ENCODE measurements around the gene COMMD10. TPM values are rescaled to one million over a fixed set of nuclear protein-coding genes. Genes with fewer than 3 reads are reported as not detected.

The COMMD10 gene
- total RNA-seq, 1 donor from 2014 or later, result 31.5 TPM

GRCh38 chr5:116157902-116158301, 73.1 kb downstream of the COMMD10 start:
- intact Hi-C loops (cut with DNase I), result no loop called here
- ATAC-seq (ENCODE audit: poor library complexity), result no peak

DNA sequence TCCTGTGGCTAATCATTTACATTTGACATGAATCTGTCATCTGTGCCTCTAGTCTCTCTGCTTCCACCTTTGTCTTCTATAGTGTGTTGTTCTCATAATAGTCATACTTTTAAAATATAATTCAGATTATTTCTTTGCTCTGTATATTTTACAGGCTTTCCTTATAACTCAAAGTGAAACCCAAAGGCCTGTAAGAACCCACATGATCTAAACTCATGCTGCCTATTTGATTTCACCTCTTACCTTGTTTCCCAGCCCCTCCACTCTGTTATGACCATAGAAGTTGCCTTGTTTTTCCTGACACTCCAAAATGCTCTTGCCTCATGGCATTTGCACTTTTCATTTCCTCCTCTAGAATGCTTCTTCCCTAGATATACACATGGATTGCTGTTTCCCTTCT, 74.2 kb downstream of the COMMD10 start:
- intact Hi-C loops (cut with DNase I), result no loop called here
- DNase-seq, result no peak
- no peak for ATAC-seq (ENCODE audit: poor library complexity)

More at GRCh38 chr5:116157902-116158301, 73.1 kb downstream of the COMMD10 start:
- DNase-seq, result no peak

GRCh38 chr5:116174111-116174510, 89.3 kb downstream of the COMMD10 start:
- ATAC-seq (ENCODE audit: poor library complexity), result no peak
- intact Hi-C loops (cut with DNase I), result no loop called here
- DNase-seq, result no peak

DNA sequence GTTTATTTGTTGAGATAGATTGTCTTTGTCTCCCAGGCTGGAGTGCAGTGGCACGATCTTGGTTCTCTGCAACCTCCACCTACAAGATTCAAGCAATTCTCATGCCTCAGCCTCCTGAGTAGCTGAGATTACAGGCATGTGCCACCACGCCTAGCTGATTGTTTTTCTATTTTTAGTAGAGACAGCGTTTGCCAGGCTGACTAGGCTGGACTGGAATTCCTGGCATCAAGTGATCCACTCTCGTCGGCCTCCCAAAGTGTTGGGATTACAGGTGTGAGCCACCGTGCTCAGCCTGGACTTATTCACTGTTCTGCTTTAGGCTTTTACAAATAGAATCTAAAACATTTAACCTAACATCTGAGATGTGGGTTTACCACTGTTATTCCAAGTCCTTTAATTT, 91.3 kb downstream of the COMMD10 start:
- no peak for DNase-seq
- intact Hi-C loops (cut with DNase I), result no loop called here
- ATAC-seq (ENCODE audit: poor library complexity), result peak; percentile 34

- DNase-seq (no peak), ATAC-seq (ENCODE audit: poor library complexity) (no peak)
- intact Hi-C loops (cut with DNase I), result no loop called here
Observed at GRCh38 chr5:116178925-116179324, 94.1 kb downstream of the COMMD10 start.

DNA sequence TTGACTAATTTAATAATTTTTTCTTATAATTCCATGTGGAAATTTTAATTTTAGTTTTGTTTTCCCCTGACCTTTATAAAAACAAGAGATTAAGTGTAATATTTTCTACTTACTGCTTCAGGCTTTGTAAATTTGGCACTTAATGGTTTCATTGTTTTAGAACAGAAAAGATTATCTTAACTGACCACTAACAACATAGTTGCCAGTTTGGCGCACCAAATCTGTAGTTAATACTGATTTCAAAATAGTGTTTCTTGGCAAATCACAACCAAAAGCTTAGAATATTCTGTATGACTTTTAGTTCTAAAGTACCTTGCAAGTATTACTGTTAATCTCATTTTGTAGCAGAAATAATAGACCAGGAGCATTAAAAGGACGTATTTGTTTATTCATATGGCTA, 124.3 kb downstream of the COMMD10 start:
- intact Hi-C loops (cut with DNase I), result no loop called here
- no peak for DNase-seq
- no peak for ATAC-seq (ENCODE audit: poor library complexity)

GRCh38 chr5:116212225-116212624, 127.4 kb downstream of the COMMD10 start:
- intact Hi-C loops (cut with DNase I), result no loop called here
- no peak for DNase-seq
- no peak for ATAC-seq (ENCODE audit: poor library complexity)

DNA sequence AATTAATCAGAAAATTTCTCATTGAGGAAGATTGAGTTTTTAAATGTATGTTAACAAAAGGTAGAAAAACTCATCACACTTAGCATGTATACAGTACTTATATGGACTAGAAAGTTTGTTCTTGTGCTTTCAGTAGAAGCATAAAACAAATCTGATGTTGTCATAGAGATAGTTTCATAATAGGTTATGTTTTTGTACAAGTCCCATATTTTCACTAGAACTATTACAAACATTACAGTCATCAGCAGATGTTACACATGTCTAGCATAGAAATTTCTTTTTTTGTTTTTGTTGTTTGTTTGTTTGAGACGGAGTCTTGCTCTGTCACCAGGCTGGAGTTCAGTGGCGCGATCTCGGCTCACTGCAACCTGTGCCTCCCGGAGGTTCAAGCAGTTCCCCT, 131.4 kb downstream of the COMMD10 start:
- intact Hi-C loops (cut with DNase I), result no loop called here
- DNase-seq (no peak), ATAC-seq (ENCODE audit: poor library complexity) (no peak)

GRCh38 chr5:116225281-116225922, 140.6 kb downstream of the COMMD10 start:
- intact Hi-C loops (cut with DNase I), result no loop called here
- no peak for DNase-seq
- no peak for ATAC-seq (ENCODE audit: poor library complexity)

DNA sequence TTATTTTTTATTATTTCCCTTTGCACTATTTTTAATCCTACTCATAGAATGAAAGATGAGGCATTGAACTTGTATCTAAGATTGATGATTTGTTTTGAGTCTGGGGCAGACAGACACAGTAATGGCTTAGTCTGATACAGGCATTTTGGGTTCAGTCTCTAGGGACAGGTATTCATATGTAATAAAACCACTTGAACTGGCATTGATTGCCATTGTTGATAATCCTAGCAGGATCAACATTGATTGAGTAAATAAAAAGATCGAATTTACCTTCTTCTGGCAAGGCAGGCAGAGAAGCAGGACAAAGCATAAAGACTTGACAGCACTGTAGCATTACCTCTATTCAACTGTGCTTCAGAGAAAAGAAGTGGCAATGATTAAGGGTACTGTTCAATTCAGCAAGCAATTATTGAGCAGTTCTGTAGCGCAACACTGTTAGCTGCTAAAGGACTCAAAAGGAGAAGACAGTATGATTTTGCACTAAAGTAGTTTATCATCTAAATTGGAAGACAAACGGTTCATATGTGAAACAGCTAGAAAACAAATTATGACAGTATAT, 144.4 kb downstream of the COMMD10 start:
- no peak for ATAC-seq (ENCODE audit: poor library complexity)
- intact Hi-C loops (cut with DNase I), result no loop called here

DNA sequence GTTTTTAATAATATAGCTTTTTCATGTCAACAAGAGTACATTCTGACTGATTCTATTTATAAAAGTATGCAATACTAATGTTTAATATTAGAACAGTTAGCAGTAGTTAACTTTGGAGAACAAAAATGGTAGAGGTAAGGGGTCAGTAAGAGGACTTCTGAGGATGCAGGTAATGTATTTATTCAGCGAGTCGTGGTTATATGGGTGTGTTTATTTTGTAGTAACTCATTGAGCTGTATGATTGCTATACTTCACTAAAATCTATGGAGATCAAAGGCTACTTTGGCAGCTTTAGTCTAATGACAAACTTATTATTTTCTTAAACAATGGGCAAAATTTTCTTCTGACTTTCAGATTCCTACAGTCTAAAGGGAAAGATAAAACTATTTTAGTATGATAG, 146.5 kb downstream of the COMMD10 start:
- ATAC-seq (ENCODE audit: poor library complexity) (no peak), DNase-seq (no peak)
- intact Hi-C loops (cut with DNase I), result no loop called here

More for the DNA sequence above, 144.4 kb downstream of the COMMD10 start:
- DNase-seq, result no peak

DNA sequence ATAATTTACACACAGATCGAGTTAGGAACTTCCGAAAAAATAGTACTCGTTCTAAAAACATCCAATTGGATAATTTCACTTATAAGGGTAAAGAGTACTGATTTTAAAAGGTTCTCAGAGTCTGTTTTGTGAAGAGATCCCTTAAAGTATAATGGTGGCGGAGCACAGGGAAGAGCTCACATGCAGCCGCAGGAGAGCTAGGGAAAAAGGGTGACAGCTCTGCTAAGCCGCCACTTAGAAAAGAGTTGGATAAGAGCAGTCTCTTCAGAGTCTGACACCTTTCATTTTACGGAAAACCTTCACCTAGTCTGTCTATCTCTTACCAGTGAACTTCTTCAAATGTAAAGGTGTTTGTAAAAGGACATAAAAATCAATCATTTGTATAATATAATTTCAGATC, 149.9 kb downstream of the COMMD10 start:
- no peak for ATAC-seq (ENCODE audit: poor library complexity)
- DNase-seq, result no peak
- intact Hi-C loops (cut with DNase I), result no loop called here

DNA sequence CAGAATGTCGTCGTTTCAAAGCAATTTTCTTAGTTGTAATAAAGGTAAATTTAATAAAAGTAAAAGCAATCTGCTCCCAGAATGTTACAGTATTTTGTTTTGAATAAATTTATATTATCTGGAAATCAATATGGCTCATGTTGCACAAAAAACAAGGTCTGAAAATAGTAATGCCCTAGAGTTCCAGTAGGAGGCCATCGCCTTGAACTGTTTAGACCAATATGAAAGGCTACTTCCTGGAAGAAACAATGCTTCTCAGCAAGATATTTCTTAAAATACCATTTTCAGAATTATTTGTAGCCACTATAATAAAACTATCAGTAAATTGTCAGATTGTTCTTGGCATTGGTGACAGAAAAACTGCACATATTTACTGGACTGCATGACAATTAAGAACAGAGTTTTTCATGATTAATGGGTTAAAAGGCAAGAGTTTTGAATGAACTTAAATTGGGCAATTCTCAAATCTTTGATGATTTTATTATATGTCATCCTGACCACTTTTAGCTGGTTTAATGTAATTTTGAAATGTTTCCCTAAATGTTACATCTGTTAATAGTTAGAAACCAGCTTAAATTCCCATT, 153.2 kb downstream of the COMMD10 start:
- ATAC-seq (ENCODE audit: poor library complexity) (no peak), DNase-seq (no peak)
- intact Hi-C loops (cut with DNase I), result no loop called here

DNA sequence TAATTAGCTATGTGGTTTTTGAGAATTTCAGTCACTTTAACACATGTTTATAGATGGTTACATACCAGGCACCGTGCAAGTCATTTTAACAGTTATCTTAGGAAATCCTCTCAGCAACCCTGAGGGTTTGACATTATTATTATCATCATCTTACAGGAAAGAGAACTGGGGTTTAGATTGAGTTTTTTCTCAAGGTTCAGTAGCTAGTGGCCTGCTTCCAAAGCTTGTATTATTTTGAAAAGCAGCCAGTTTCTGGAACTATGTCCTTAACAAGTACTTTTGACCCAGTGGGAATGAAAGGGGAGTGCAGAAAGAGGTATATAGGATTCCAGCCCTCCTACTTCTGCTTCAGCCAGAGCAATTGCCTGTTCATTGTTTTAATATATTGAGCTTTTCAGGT, 157.5 kb downstream of the COMMD10 start:
- ATAC-seq (ENCODE audit: poor library complexity), result peak; percentile 48

GRCh38 chr5:116248432-116248831, 163.6 kb downstream of the COMMD10 start:
- ATAC-seq (ENCODE audit: poor library complexity) (no peak), DNase-seq (no peak)
- intact Hi-C loops (cut with DNase I), result no loop called here

More for the DNA sequence above, 157.5 kb downstream of the COMMD10 start:
- DNase-seq, result no peak
- intact Hi-C loops (cut with DNase I), result no loop called here

- DNase-seq, result no peak
- no peak for ATAC-seq (ENCODE audit: poor library complexity)
- intact Hi-C loops (cut with DNase I), result no loop called here
Observed at GRCh38 chr5:116249648-116250047, 164.8 kb downstream of the COMMD10 start.

DNA sequence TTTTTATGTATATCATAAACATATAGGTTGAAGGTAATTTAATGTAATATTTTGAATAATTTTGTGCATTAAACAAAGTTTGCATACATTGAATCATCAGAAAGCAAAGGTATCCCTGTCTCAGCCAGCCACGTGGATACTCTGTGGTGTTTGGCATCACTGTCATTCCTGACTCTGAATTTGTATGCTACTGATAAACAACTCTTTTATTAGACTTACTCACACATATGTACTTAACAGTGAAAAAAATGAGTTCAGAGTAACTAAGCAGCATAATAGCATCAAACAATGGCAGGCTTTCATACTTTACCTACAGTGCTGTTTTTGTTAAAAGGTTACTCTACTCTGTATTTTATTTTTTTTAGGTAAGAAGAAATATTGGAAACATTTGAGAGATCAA, 171.9 kb downstream of the COMMD10 start:
- intact Hi-C loops (cut with DNase I), result no loop called here
- DNase-seq (no peak), ATAC-seq (ENCODE audit: poor library complexity) (peak; percentile 57)

DNA sequence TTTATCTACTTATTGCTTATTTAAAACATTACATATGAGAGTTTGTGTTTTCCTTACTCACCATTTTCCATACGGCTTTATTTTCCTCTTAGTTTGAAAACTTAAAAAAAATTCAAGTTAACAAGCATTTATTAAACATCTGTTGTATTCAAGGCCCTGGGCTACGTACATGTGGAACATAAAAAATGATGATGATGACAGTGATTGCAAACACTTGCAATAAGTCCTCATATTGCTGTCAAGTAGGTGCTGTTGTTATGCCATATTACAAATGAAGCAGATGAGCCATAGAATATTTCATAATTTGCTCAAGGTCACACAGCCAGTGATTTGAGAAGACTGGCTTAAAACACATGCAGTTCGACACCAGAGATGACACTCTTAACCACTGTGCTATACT, 180.6 kb downstream of the COMMD10 start:
- ATAC-seq (ENCODE audit: poor library complexity) (no peak), DNase-seq (no peak)
- intact Hi-C loops (cut with DNase I), result no loop called here

- DNase-seq, result no peak
- intact Hi-C loops (cut with DNase I), result no loop called here
- no peak for ATAC-seq (ENCODE audit: poor library complexity)
Observed at GRCh38 chr5:116271446-116272025, 186.7 kb downstream of the COMMD10 start.

- ATAC-seq (ENCODE audit: poor library complexity), result peak; percentile 73
- DNase-seq, result no peak
- intact Hi-C loops (cut with DNase I), result no loop called here
Observed at GRCh38 chr5:116272281-116272941, 187.6 kb downstream of the COMMD10 start.

All from Right ventricle myocardium superior (tissue), 1 donor.